HG03432 (cell line): Measurements from ENCODE around the gene TBL1X.

Experiments used
- ATAC-seq: cut with Tn5 transposase; IDR thresholded peaks from one replicate; pipeline ENCODE4 v1.9.1; 2021; ENCODE audit warnings: mild to moderate bottlenecking, moderate library complexity; ENCODE audit not compliant: unreplicated experiment

The TBL1X gene

GRCh38 chrX:9614016-9614415, 149.2 kb downstream of the TBL1X start:
- ATAC-seq: no peak

GRCh38 chrX:9619133-9619532, 154.3 kb downstream of the TBL1X start:
- no peak for ATAC-seq

- ATAC-seq: no peak
Observed at GRCh38 chrX:9619581-9619980, 154.7 kb downstream of the TBL1X start.

- no peak for ATAC-seq
Observed at GRCh38 chrX:9622128-9622527, 157.3 kb downstream of the TBL1X start.

GRCh38 chrX:9626379-9626778, 161.5 kb downstream of the TBL1X start:
- no peak for ATAC-seq

- ATAC-seq: no peak
Observed at GRCh38 chrX:9627922-9628321, 163.1 kb downstream of the TBL1X start.

GRCh38 chrX:9628779-9629493, 164.1 kb downstream of the TBL1X start:
- ATAC-seq: no peak

- ATAC-seq: no peak
Observed at GRCh38 chrX:9634551-9634950, 169.7 kb downstream of the TBL1X start.

- no peak for ATAC-seq
Observed at GRCh38 chrX:9635368-9635767, 170.5 kb downstream of the TBL1X start.

- no peak for ATAC-seq
Observed at GRCh38 chrX:9635803-9636202, 170.9 kb downstream of the TBL1X start.

GRCh38 chrX:9638871-9639270, 174.0 kb downstream of the TBL1X start:
- ATAC-seq: no peak

GRCh38 chrX:9642270-9642995, 177.6 kb downstream of the TBL1X start:
- no peak for ATAC-seq

- ATAC-seq: no peak
Observed at GRCh38 chrX:9643807-9644206, 178.9 kb downstream of the TBL1X start.

- ATAC-seq: peak; percentile 96
Observed at GRCh38 chrX:9644335-9644734, 179.5 kb downstream of the TBL1X start.

- no peak for ATAC-seq
Observed at GRCh38 chrX:9646471-9647224, 181.8 kb downstream of the TBL1X start.

- no peak for ATAC-seq
Observed at GRCh38 chrX:9647431-9647830, 182.6 kb downstream of the TBL1X start.

GRCh38 chrX:9650091-9650490, 185.2 kb downstream of the TBL1X start:
- ATAC-seq: no peak

GRCh38 chrX:9651737-9652136, 186.9 kb downstream of the TBL1X start:
- no peak for ATAC-seq

GRCh38 chrX:9654929-9655328, 190.1 kb downstream of the TBL1X start:
- ATAC-seq: no peak

GRCh38 chrX:9656277-9656676, 191.4 kb downstream of the TBL1X start:
- ATAC-seq: no peak

- no peak for ATAC-seq
Observed at GRCh38 chrX:9656871-9657270, 192.0 kb downstream of the TBL1X start.
